K562 (cell line): Measurements from ENCODE around the gene GEMIN2. TPM values are rescaled to one million over a fixed set of nuclear protein-coding genes. Genes with fewer than 3 reads are reported as not detected.

Experiments
- ATAC-seq: fragments of 200-7000 bp; cut with Tn5 transposase; 3 replicates; pipeline ENCODE4 v1.9.1; 2020; ENCODE audit warnings: moderate library complexity
- BruUV-seq: library from RNA; stranded (reverse); fragments of 400-500 nt; replicated peaks from 2 replicates; lab custom pipeline; 2021; lab: Mats Ljungman, UMichigan
- CTCF ChIA-PET: fragments of 300-600 bp; formaldehyde crosslinking; extraction: SDS; loops from one replicate; lab custom pipeline; 2021; ENCODE audit warnings: low intra/inter-chr PET ratio; lab: Yijun Ruan, JAX
- POLR2A ChIA-PET: fragments of 300-600, 350-650 bp; sonication (Branson Sonifier 250); formaldehyde crosslinking; extraction: SDS; loops from one replicate; lab custom pipeline; 2021; ENCODE audit warnings: antibody characterized with exemption, inconsistent platforms; lab: Yijun Ruan, JAX
- DNase-seq, 4 experiments: peaks; one replicate each; pipeline versions ENCODE4 v3.0.0 to v3.0.0-alpha.2; 2011 to 2018; ENCODE audit warnings: low spot score in 3 of 4, mixed read lengths in 3 of 4; ENCODE audit errors: extremely low read depth in 1 of 4
- FAIRE-seq: peaks from 2 replicates; lab custom pipeline; 2011; peaks lifted over from hg19 to GRCh38; lab: Jason Lieb, UNC
- H2AFZ ChIP-seq: 2 replicates; pipeline ENCODE4 v1.6.0; 2011; ENCODE audit warnings: low read depth, low read length, control low read depth, inconsistent platforms
- H3K27ac ChIP-seq: fragments of 200-600 bp; 3 replicates; pipeline ENCODE4 v1.8.0; 2011; ENCODE audit warnings: low read depth, mild to moderate bottlenecking, control low read depth, inconsistent platforms, low read length, moderate library complexity, mixed read lengths; ENCODE audit errors: extremely low read depth
- H3K27me3 ChIP-seq, 2 experiments: fragments of 300-600 bp in 1 of 2; 2 replicates in 1 of 2; 3 replicates in 1 of 2; pipeline versions ENCODE4 v1.6.0 to v1.8.0; 2011; ENCODE audit warnings: inconsistent platforms in 2 of 2, low read length in 2 of 2, mild to moderate bottlenecking in 1 of 2, mixed read lengths in 1 of 2, moderate library complexity in 1 of 2; ENCODE audit not compliant: control insufficient read depth in 2 of 2, insufficient read depth in 2 of 2
- H3K36me3 ChIP-seq: fragments of 300-600 bp; 3 replicates; pipeline ENCODE4 v1.8.0; 2011; ENCODE audit warnings: mild to moderate bottlenecking, low read length, inconsistent platforms; ENCODE audit not compliant: control insufficient read depth, insufficient read depth
- H3K4me1 ChIP-seq, 2 experiments: fragments of 200-600 bp in 1 of 2; replicated peaks in 1 of 2; 2 replicates in 1 of 2; 3 replicates in 1 of 2; pipeline versions ENCODE4 v1.5.1 to v1.8.0; 2011; ENCODE audit warnings: inconsistent platforms in 2 of 2, low read length in 2 of 2, mild to moderate bottlenecking in 1 of 2, mixed read lengths in 1 of 2, moderate library complexity in 1 of 2; ENCODE audit not compliant: control insufficient read depth in 2 of 2, insufficient read depth in 2 of 2
- H3K4me2 ChIP-seq: 2 replicates; pipeline ENCODE4 v1.6.1; 2011; ENCODE audit warnings: low read length, control low read depth, inconsistent platforms, mixed read lengths; ENCODE audit not compliant: insufficient read depth
- H3K4me3 ChIP-seq: fragments of 200-600 bp; sonication (generic), shearing (Covaris generic); 2 replicates; pipeline ENCODE4 v1.5.1; 2016; ENCODE audit warnings: control low read depth, inconsistent platforms
- H3K79me2 ChIP-seq: fragments of 200-600 bp; 3 replicates; pipeline ENCODE4 v1.8.0; 2011; ENCODE audit warnings: low read length, inconsistent platforms; ENCODE audit not compliant: control insufficient read depth, insufficient read depth
- H3K9ac ChIP-seq, 2 experiments: 2 replicates each; pipeline versions ENCODE4 v1.6.0 to v1.6.1; 2011; ENCODE audit warnings: low read depth in 2 of 2, low read length in 2 of 2, control low read depth in 1 of 2, inconsistent platforms in 1 of 2, mild to moderate bottlenecking in 1 of 2, mixed read lengths in 1 of 2; ENCODE audit not compliant: insufficient read depth in 1 of 2
- H3K9me1 ChIP-seq: one replicate; pipeline ENCODE4 v1.6.0; 2011; ENCODE audit warnings: inconsistent platforms, mild to moderate bottlenecking, low read length, moderate library complexity; ENCODE audit not compliant: control insufficient read depth, insufficient read depth
- H3K9me3 ChIP-seq: replicated peaks from 2 replicates; pipeline ENCODE4 v1.5.1; 2011; ENCODE audit warnings: low read depth, low read length, inconsistent platforms; ENCODE audit not compliant: control insufficient read depth, insufficient read depth
- H4K20me1 ChIP-seq: replicated peaks from 2 replicates; pipeline ENCODE4 v1.6.1; 2011; ENCODE audit warnings: low read length, inconsistent platforms, mixed read lengths; ENCODE audit not compliant: control insufficient read depth, insufficient read depth
- ARHGAP35 ChIP-seq: fragments of 450-650 bp; IDR thresholded peaks from 2 replicates; pipeline ENCODE4 v1.6.1; 2018; ENCODE audit not compliant: partially characterized antibody
- C11orf30 ChIP-seq: fragments of 450-650 bp; IDR thresholded peaks from 2 replicates; pipeline ENCODE4 v1.6.1; 2016; ENCODE audit warnings: low read depth, mild to moderate bottlenecking
- EHMT2 ChIP-seq: fragments of 450-650 bp; IDR thresholded peaks from 2 replicates; pipeline ENCODE4 v1.6.1; 2018; ENCODE audit warnings: antibody characterized with exemption
- HNRNPK ChIP-seq: fragments of 200-400 bp; formaldehyde crosslinking; IDR thresholded peaks from one replicate; pipeline ENCODE4 v1.6.1; 2018; ENCODE audit warnings: mild to moderate bottlenecking, low read depth, low read length; ENCODE audit not compliant: poor library complexity, severe bottlenecking
- KDM1A ChIP-seq, 2 experiments: fragments of 450-650 bp; IDR thresholded peaks; 2 replicates each; pipeline ENCODE4 v1.6.1; 2016; ENCODE audit warnings: mild to moderate bottlenecking in 2 of 2
- MCM5 ChIP-seq: fragments of 450-650 bp; IDR thresholded peaks from 2 replicates; pipeline ENCODE4 v1.6.1; 2016; ENCODE audit warnings: low read depth
- RAD51 ChIP-seq: fragments of 450-650 bp; IDR thresholded peaks from 2 replicates; pipeline ENCODE4 v1.7.1; 2016; ENCODE audit warnings: low read depth, mild to moderate bottlenecking, borderline replicate concordance
- RBM14 ChIP-seq: fragments of 200-400 bp; formaldehyde crosslinking; IDR thresholded peaks from 2 replicates; pipeline ENCODE4 v1.6.1; 2018; ENCODE audit warnings: low read depth, mild to moderate bottlenecking, low read length, moderate library complexity, borderline replicate concordance; ENCODE audit not compliant: insufficient read depth
- ZBTB8A ChIP-seq: fragments of 450-650 bp; IDR thresholded peaks from 2 replicates; pipeline ENCODE4 v1.6.1; 2018; ENCODE audit warnings: mild to moderate bottlenecking, moderate library complexity; ENCODE audit not compliant: partially characterized antibody
- ZNF316 ChIP-seq: fragments of 450-650 bp; IDR thresholded peaks from 2 replicates; pipeline ENCODE4 v1.6.1; 2016
- ZNF766 ChIP-seq: fragments of 200-800 bp; sonication (Bioruptor generic); conservative IDR thresholded peaks from 2 replicates; pipeline ENCODE4 v1.6.1; 2016; ENCODE audit warnings: missing genetic modification characterization, missing compliant biosample characterization
- WGBS: fragments of 100-300 bp; shearing (Covaris generic); methylation state at CpG from one replicate; pipeline ENCODE4 v1.1.6; 2016; ENCODE audit warnings: low coverage, mixed read lengths; ENCODE audit not compliant: insufficient coverage; ENCODE audit errors: missing lambda C conversion rate; 5-methylcytosine and 5-hydroxymethylcytosine counted together
- in situ Hi-C: fragments of 300-500 bp; cut with MboI; formaldehyde crosslinking; loops from 4 replicates; pipeline ENCODE4 v1.15.0; 2018; ENCODE audit warnings: inconsistent platforms, mixed read lengths
- intact Hi-C: fragments of 100-400 bp; cut with micrococcal nuclease; formaldehyde crosslinking; loops from 2 replicates; pipeline ENCODE4 v1.14.2; 2022
- polyA plus RNA-seq, 8 experiments: library from polyadenylated mRNA; depleted of rRNA in 4 of 8; stranded (reverse) in 5 of 8; unstranded in 3 of 8; fragments of >200 nt; fragmentation: Nextera tagmentation in 2 of 8; fragmentation: Illumina TruSeq in 1 of 8; extraction: Ambion mirVana in 2 of 8; extraction: Trizol in 1 of 8; gene quantifications; 2 replicates each; pipeline versions ENCODE4 v1.2.1 to v1.2.3, GENCODE V29; 2011 to 2014; ENCODE audit warnings: inconsistent platforms in 1 of 8, missing spikeins in 1 of 8
- total RNA-seq, 7 experiments: library from RNA; depleted of rRNA in 6 of 7; stranded (reverse); fragments of >200 nt in 6 of 7; fragmentation: Illumina TruSeq in 2 of 7; extraction: Trizol in 2 of 7; gene quantifications; 2 replicates each; pipeline versions ENCODE4 v1.2.1 to v1.2.3, GENCODE V29; 2011 to 2021; ENCODE audit warnings: low replicate concordance in 1 of 7
- TF ChIP-seq, protein P1 (sequence below): IDR thresholded peaks from 2 replicates; pipeline ENCODE4 v1.6.1; 2011; ENCODE audit not compliant: insufficient read length; ENCODE audit errors: extremely low read depth
- TF ChIP-seq, protein P2 (sequence below): sonication (generic); formaldehyde crosslinking; IDR thresholded peaks from 2 replicates; pipeline ENCODE4 v1.8.0; 2023; ENCODE audit warnings: missing genetic modification reagents, mild to moderate bottlenecking, borderline replicate concordance

Gene GEMIN2
- total and polyA plus RNA-seq, 9 of the 15 experiments (the other 6 are each of a cell fraction or from before 2014, with no cell fraction given), result 23.0 to 87.6 (median 45.5) TPM

DNA sequence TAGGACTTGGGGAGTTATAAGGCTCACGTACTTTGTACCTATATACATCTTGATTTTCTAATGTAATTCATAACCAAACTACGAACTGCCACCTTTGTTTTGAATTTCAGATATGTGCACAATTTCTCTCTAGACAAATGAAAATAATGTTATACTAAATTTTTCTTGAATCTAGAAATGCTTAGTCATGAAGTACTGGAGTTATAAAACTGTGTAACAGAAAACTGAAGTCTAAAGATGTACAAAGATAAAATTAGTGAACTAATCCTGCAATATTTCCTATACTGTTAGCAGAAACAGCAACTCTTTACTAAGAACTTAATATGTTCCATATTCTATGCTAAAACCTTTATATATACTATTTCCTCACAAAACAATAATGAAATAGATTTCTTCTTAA, 26.6 kb upstream of the GEMIN2 start:
- no peak for FAIRE-seq
- H3K4me2 ChIP-seq, result no peak overlapping the region
- H3K9ac ChIP-seq, result no peak overlapping the region
- ATAC-seq, result no peak
- peaks cover 30% of the 10 kb centered on the region; the same call in 2 of the 3 replicates for H3K36me3 ChIP-seq
- no TSS peak for BruUV-seq
- H3K27ac ChIP-seq, result no peak overlapping the region
- intact Hi-C loops, result no loop called here
- no peak overlapping the region for H3K4me3 ChIP-seq
- ChIA-PET CTCF (no interaction called here), POLR2A (no interaction called here)
- H4K20me1 ChIP-seq, result no peaks in the 10 kb centered on the region
- in situ Hi-C loops, result no loop called here
- H3K4me1 ChIP-seq, result no peaks in the 10 kb centered on the region
- 93% methylated on average over 2 of the region's 2 CpGs for WGBS
- no peaks in the 10 kb centered on the region for H3K27me3 ChIP-seq
- no peak for DNase-seq
- no peaks in the 10 kb centered on the region for H3K9me3 ChIP-seq
- no peaks in the 10 kb centered on the region for H3K9me1 ChIP-seq
- no peak overlapping the region for H2AFZ ChIP-seq
- no peaks in the 10 kb centered on the region for H3K79me2 ChIP-seq
- TF ChIP-seq MCM5 (no peak), ZNF316 (peak; percentile 45; the same call in 1 of the 2 replicates), ZNF766 (no peak), RBM14 (no peak), ZBTB8A (no peak), RAD51 (no peak), KDM1A (IDR thresholded peaks at IDR 0.05) (no peak), C11orf30 (peak; percentile 22; the same call in 1 of the 2 replicates), ARHGAP35 (no peak), HNRNPK (no peak), EHMT2 (no peak)
- TF ChIP-seq, protein P1, sequence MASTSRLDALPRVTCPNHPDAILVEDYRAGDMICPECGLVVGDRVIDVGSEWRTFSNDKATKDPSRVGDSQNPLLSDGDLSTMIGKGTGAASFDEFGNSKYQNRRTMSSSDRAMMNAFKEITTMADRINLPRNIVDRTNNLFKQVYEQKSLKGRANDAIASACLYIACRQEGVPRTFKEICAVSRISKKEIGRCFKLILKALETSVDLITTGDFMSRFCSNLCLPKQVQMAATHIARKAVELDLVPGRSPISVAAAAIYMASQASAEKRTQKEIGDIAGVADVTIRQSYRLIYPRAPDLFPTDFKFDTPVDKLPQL, result no peak
- TF ChIP-seq, protein P2, sequence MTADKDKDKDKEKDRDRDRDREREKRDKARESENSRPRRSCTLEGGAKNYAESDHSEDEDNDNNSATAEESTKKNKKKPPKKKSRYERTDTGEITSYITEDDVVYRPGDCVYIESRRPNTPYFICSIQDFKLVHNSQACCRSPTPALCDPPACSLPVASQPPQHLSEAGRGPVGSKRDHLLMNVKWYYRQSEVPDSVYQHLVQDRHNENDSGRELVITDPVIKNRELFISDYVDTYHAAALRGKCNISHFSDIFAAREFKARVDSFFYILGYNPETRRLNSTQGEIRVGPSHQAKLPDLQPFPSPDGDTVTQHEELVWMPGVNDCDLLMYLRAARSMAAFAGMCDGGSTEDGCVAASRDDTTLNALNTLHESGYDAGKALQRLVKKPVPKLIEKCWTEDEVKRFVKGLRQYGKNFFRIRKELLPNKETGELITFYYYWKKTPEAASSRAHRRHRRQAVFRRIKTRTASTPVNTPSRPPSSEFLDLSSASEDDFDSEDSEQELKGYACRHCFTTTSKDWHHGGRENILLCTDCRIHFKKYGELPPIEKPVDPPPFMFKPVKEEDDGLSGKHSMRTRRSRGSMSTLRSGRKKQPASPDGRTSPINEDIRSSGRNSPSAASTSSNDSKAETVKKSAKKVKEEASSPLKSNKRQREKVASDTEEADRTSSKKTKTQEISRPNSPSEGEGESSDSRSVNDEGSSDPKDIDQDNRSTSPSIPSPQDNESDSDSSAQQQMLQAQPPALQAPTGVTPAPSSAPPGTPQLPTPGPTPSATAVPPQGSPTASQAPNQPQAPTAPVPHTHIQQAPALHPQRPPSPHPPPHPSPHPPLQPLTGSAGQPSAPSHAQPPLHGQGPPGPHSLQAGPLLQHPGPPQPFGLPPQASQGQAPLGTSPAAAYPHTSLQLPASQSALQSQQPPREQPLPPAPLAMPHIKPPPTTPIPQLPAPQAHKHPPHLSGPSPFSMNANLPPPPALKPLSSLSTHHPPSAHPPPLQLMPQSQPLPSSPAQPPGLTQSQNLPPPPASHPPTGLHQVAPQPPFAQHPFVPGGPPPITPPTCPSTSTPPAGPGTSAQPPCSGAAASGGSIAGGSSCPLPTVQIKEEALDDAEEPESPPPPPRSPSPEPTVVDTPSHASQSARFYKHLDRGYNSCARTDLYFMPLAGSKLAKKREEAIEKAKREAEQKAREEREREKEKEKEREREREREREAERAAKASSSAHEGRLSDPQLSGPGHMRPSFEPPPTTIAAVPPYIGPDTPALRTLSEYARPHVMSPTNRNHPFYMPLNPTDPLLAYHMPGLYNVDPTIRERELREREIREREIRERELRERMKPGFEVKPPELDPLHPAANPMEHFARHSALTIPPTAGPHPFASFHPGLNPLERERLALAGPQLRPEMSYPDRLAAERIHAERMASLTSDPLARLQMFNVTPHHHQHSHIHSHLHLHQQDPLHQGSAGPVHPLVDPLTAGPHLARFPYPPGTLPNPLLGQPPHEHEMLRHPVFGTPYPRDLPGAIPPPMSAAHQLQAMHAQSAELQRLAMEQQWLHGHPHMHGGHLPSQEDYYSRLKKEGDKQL, result no peak
